Measurements from ENCODE around the gene UNC45A.
"Not testable (repeated sequence)": the region's sequence is repeated elsewhere in the genome, so short reads cannot be mapped to it uniquely, and the experiment has no call there.

Gene UNC45A

DNA sequence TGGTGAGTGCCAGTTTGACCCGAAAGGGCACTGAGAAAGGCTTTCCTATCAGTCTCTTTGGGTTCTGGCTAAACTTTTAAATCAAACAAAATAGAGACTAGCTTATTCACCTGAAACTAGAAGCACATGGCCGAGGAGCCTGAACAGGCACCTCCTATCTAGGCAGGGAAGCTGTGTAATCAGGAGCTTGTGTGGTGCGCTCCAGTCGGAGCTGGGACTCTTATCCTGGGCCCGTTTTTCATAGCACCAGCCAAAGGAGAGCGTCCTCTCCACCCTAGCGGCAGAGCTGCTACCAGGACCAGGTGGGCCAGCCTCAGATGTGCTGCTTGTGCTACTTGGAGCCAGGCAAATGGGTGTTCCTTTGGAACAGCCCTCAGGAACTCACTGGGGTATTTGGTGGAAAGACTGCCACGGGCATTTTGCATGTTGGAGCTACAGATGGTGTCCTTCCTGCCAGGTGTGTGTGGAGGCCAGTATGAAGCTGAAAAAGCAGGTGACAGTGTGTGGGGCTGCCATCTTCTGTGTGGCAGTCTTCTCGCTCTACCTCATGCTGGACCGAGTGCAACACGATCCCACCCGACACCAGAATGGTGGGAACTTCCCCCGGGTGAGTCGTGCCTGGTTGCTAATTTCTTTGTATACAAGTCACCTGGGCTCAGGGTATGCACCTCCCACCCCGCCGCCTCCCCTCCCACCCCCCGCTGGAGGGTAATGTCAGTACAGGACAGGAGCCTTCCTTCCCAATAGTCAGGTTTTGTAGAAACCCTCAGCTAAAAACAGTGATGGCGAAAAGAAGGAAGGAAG lies 31.1 kb upstream of the UNC45A start:
- DNase-seq = no peak

DNA sequence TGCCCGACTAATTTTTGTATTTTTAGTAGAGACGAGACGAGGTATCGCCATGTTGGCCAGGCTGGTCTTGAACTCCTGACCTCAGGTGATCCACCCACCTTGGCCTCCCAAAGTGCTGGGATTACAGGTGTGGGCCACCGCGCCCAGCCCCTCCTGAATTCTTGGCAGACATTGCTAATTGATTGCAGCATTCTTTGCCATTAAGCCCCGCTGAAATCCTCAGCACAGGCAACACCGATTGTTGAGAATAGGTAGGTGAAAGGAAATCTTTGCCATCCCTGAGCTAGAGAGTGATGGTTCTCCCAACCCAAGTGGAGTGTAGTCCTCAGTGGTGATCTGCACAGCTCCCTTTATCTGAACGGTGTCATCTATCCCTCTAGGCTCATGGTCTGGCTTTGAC lies 30.3 kb upstream of the UNC45A start:
- DNase-seq = no peak

DNA sequence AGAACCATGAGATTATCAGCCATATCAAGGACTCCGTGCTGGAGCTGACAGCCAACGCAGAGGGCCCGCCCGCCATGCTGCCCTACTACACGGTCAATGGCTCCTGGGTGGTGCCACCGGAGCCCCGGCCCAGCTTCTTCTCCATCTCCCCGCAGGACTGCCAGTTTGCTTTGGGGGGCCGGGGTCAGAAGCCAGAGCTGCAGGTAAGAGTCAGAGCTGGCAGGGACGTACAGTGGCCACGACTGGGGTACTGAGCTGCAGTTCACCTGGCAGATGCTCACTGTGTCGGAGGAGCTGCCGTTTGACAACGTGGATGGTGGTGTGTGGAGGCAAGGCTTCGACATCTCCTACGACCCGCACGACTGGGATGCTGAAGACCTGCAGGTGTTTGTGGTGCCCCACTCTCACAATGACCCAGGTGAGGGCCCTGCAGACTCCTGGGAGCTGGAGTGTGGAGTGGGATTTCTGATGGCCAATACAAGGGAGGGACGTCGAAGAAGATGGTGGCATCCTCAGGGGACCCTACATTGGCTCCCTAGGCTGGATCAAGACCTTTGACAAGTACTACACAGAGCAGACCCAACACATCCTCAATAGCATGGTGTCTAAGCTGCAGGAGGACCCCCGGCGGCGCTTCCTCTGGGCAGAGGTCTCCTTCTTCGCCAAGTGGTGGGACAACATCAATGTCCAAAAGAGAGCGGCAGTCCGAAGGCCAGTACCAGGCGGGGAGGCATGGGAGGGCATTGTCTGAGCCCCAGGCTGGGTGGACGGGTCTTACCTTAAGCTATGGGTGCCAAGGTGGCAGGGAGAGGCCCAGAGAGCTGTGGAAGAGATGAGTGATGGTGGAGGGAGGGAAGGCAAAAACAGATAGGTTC lies 29.5 kb upstream of the UNC45A start:
- DNase-seq = no peak

DNA sequence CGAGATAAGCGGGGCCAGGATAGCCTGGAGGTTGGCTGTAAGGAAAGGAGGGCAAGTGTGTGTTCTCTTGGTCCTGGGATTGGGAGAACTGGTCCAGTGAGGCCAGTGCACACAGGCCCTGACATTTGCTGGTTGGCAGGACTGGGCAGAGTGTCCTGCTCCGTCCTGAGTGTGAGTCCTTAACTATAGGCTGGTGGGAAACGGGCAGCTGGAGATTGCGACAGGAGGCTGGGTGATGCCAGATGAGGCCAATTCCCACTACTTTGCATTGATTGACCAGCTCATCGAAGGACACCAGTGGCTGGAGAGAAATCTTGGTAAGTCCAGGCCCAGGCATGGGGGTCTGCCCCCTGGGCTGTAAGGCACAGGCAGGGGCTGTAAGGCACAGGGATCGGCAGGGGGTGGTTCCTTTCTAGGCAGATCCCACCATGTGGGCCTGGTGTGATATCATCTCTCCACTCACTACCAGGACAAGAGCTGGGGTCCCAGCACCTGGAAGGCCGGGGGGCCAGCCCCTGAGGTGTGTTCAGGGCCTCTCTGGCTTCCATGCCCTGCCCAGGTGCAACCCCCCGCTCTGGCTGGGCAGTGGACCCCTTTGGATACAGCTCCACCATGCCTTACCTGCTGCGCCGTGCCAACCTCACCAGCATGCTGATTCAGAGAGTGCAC lies 28.8 kb upstream of the UNC45A start:
- DNase-seq = no peak

DNA sequence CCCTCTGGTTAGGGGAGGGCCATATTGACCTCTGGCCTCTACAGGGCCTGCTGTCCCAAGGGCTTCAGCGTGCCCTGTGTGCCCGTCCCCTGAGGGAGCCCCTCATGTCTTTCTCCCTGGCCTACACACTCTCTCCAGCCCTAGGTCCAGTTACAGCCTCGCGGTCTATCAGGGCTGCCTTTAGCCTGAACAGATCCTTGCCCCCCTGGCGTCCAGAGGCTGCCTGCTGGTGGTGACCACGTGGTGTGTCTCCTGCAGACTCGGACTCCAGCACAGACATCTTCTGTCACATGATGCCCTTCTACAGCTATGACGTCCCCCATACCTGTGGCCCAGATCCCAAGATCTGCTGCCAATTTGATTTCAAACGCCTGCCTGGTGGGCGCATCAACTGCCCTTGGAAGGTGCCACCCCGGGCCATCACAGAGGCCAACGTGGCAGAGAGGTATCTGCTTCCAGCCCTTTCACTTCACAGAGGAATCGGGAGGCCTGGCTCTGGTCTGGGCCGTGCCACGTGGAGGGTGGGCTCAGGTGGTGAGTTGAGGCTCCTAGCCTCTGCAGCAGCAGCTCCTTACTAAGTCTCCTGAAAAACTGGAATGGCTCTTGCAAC lies 27.9 kb upstream of the UNC45A start:
- DNase-seq = no peak

DNA sequence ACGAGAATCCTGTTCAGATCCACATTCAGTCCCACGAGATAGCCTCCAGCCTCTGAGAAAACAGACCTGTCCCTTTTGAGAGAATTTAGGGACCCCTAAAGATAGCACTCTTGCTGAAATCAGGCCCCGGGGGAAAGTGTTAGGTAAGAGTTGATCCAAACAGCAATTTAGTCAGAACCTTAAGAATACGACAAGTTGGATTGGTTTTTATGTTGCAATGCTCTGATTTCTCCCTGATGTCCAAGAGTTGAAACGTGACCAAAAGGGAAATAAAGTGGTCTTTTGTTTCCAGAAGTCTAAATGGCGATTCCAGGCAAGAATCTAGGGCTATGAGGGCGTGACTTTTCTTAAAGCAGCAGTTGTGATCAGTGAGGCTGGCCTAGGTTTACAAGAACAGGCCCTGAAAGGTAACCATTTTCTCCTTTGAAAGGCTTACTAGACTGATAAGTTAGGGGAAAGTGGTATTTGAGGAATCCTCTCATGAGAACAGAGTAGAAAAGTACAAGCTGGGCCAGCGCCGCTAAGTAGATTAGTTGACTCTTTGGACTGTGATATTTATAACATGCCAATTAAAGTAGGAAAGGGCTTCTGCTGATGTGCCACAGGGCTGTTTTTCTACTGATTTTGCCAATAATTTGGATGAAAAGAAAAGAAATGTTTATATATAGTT lies 27.1 kb upstream of the UNC45A start:
- DNase-seq = no peak

DNA sequence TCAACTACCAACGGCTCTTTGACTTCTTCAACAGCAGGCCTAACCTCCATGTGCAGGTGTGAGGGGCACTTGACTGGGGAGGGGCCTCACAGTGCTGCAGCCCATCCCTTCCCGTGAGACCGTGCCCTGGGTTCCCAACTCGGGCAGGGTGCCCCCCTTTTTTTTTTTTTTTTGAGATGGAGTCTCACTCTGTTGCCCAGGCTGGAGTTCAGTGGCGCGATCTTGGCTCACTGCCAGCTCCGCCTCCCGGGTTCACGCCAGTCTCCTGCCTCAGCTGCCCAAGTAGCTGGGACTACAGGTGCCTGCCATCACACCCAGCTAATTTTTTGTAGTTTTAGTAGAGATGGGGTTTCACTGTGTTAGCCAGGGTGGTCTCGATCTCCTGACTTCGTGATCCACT lies 25.6 kb upstream of the UNC45A start:
- DNase-seq = not testable (repeated sequence)

DNA sequence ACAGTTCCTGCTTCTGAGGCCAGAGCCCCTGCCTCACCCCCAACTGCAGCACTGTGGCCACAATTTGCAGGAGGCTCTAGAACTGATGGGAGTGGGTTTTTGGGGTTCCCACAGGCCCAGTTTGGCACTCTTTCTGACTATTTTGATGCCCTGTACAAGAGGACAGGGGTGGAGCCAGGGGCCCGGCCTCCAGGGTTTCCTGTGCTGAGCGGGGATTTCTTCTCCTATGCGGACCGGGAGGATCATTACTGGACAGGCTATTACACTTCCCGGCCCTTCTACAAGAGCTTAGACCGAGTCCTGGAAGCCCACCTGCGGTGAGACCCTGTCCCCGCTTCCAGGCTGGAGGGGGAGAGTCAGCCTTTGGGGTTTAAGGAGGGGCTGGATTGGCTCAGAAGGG lies 25.1 kb upstream of the UNC45A start:
- no peak for DNase-seq

DNA sequence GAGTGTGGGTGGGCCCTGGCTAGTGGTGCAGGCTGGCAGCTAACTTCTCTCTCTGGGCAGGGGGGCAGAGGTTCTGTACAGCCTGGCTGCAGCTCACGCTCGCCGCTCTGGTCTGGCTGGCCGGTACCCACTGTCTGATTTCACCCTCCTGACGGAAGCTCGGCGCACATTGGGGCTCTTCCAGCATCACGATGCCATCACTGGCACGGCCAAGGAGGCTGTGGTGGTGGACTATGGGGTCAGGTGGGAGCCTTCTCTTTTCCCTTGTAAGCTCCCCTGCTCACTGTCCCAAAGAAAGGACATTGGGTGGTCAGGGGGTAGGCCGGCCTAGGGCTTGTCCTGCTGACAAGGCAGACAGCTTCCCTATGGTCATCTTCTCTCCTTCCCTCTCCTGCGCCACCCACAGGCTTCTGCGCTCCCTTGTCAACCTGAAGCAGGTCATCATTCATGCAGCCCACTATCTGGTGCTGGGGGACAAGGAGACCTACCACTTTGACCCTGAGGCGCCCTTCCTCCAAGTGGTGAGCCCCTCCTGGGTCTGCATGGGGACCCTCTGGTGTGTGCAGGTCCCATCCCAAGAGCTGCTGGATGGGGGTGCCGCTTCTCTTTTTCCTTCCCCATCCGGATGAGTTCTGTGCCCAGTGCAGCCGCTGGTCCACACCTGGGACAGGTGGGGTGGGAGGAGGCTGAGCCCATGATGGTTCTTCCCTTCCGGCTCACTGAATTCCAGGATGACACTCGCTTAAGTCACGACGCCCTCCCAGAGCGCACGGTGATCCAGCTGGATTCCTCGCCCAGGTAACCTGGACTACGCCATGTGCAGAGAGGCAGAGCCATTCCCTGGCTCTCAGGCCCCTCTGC lies 24.4 kb upstream of the UNC45A start:
- no peak for DNase-seq

DNA sequence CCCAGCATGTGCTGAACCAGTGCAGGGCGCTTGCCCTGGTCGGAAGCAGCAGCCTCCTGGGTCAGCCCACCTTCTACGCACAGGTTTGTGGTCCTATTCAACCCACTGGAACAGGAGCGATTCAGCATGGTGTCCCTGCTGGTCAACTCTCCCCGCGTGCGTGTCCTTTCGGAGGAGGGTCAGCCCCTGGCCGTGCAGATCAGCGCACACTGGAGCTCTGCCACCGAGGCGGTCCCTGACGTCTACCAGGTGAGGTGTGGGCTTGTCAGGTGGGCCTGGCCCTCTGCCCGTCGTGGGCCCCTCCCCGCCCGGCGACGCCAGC lies 23.8 kb upstream of the UNC45A start:
- DNase-seq = no peak

DNA sequence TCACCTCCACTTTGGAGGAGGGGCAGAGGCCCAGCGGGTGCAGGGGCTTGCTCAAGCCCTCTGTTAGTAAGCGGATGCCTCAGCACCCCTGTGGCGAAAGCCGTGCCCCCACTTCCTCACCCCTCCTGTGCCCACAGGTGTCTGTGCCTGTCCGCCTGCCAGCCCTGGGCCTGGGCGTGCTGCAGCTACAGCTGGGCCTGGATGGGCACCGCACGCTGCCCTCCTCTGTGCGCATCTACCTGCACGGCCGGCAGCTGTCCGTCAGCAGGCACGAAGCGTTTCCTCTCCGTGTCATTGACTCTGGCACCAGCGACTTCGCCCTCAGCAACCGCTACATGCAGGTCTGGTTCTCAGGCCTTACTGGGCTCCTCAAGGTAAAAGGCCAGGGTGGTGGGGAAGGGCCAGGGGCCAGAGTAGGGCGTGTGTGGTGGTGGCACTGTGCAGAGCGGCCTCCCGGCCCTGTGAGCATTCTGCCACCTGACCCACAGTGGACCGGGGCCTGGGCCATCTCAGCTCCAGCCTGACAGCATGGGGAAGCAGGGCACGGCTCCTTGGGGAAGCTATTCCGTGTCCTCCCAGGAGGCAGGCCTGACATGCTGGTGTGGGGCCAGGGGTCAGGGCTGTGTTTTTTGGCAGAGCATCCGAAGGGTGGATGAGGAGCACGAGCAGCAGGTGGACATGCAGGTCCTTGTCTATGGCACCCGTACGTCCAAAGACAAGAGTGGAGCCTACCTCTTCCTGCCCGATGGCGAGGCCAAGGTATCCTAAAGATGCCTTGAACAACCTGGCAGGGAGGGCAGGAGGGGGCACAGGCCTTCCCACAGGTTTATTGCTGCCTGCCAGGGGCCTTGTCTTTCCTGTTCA lies 22.9 kb upstream of the UNC45A start:
- no peak for DNase-seq

DNA sequence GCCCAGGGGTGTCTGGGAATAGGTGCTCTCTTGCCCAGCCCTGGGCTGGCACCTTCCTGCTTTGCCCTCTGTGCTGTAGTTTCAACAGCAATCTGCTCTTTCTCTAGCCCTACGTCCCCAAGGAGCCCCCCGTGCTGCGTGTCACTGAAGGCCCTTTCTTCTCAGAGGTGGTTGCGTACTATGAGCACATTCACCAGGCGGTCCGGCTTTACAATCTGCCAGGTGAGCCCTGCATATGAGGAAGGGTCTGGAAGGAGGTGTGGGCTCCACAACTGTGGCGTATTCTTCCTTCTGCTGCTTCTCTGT lies 22.4 kb upstream of the UNC45A start:
- DNase-seq = no peak

DNA sequence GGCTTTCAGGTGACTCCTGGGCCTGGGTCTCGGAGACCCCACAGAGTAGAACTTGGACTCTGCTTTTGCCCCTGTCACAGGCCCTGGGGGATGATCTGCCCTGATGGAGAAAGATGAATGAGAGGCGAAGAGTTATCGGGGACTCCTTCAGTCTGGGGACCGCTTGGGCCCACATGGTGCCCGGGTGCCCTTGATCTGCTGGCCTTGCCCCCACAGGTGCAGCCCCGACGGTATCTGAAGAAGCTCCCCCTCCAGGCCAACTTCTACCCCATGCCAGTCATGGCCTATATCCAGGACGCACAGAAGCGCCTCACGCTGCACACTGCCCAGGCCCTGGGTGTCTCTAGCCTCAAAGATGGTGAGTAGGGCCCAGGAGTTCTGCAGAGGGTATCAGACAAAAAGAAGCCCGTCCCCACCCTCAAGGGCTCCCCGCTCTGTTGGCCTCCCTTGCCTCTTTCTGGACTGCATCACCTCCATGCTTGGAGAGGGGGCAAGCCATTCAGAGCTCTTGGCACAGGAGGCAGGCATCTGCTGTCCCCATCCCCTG lies 21.6 kb upstream of the UNC45A start:
- no peak for DNase-seq

DNA sequence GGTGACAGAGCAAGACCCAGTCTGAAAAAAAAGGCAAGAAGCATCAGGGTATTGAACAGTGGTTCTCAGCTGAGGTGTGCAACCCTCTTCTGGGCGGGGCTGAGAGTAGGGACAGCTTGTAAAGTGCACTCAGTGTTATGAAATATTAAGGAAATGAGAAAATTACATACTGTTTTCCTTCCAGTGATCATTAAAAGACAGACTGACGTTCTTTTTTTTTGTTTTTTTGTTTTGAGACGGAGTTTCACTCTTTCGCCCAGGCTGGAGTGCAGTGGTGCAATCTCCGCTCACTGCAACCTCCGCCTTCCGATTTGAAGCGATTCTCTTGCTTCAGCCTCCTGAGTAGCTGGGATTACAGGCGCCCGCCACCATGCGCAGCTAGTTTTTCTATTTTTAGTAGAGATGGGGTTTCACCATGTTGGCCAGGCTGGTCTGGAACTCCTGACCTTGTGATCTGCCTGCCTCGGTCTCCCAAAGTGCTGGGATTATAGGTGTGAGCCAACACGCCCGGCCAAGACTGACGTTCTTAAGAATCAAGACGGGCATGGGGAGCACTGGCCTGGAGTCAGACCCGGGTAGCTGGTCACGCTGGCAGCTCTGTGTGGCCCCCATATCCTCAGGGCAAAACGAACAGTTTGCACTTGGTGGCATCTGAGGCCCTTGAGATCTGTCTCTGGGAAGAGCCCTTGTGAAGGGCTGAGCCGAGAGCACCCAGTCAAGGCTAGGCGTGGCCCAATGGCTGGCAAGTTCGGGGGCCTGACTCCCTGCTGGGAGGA lies 20.6 kb upstream of the UNC45A start:
- no peak for DNase-seq

DNA sequence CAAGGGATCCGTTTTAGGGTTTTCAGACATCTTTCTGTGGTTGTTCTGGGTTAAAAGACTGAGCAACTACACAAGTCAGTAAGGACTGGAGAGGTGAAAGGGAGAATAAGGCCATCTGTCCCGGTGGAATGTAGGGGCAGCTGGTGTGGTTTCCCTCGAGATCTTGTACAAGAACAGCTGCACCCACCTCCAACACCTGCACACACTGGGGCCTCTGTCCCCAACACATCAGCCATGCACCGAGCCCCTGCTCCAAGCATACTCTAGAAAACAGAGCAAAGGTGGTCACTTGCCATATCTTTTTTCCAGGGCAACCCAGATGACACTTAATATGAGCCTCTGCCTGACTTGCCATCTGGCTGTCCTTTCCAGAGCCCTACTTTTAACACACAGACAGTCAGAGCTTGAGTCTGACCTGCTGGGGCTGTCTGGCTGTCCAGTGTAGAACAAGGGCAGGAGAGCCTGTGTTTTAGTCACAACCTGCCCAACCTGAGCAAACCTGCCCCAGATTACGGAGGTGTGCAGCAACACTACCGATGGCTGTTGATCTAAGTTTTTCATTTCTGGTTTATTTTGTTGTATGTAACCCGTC lies 19.8 kb upstream of the UNC45A start:
- DNase-seq = no peak

DNA sequence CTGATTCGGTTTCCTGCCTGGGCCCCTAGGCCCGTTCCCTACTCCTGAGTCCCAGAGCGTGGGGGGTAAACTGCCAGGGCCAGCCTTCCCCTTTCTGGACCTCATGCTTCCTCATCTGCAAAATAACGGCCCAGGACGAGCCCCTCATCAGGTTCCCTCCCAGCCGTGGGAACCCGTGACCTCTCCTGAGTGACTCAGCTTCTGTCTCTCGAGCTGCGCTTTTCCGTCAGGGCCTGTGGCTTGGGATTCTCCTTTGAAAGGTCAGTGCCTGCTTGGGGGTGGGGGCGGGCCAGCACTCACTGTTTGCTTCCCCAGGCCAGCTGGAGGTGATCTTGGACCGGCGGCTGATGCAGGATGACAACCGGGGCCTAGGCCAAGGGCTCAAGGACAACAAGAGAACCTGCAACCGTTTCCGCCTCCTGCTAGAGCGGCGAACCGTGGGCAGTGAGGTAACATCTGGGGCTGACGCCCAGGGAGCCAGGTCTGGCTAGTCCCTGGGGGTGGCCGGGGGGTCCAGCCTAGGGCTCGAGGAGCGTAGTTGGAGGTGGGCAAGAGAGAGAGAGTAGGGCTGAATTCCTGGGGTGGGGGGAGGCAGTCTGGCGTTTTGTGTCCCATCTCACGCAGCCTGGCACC lies 19.2 kb upstream of the UNC45A start:
- DNase-seq = no peak

DNA sequence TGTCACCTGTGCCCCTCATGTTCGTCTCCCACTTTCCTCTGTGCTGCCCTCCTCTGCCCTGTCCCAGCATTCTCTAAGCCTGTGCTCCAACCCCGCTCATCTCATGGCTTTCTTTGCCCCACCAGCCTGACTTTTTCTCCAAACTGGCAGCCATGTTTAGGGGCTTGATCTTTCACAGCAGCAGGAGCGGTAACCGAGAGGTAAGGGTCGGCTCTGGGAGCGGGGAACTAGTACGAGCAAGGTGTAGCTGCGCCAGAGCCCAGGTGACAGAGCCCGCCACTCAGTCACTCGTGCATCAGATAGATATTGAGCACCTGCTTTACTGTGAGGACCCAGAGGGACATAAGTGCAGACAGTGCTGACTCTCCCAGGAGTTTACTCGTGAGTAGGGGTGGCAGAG lies 18.6 kb upstream of the UNC45A start:
- no peak for DNase-seq

DNA sequence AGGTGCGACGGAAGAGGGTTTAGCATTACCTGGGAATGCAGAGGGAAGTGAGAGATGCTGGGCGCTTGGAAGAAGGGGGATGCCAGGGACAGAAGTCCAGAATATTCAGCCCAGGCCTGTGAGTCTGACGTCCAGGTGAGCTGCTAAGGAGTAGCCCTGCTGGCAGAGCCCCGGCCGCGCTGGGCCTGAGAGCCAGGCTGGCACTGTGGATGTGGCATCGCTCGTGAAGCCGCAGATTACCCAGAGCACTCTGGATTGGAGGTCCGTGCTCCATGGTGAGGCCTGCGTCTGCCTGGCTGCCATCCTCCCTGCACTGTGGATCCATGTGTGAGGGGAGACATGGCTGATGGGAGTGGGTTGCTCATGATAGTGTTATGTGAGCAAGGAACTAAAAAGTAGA lies 17.5 kb upstream of the UNC45A start:
- DNase-seq = no peak
